Gastroesophageal sphincter (tissue), 4 donors: ENCODE results near the gene BRSK1. TPM values are rescaled to one million over a fixed set of nuclear protein-coding genes. Genes with fewer than 3 reads are reported as not detected.
A peak's percentile ranks its signal among the peaks of the same experiment; 100 is the strongest.

Source experiments
- ATAC-seq: fragments of 150-250 bp; one replicate; pipeline ENCODE4 v1.9.1; 2016; ENCODE audit warnings: mild to moderate bottlenecking, moderate library complexity
- H3K27ac ChIP-seq, 4 donors: fragments of 200-600 bp; sonication (generic) in 3 of 4; 1 replicate in 3 of 4; 2 replicates in 1 of 4; pipeline ENCODE4 v1.5.1; 2016 to 2019
- H3K27me3 ChIP-seq: fragments of 200-600 bp; sonication (generic); one replicate; pipeline ENCODE4 v1.5.1; 2019
- H3K36me3 ChIP-seq, 2 donors: fragments of 200-600 bp; sonication (generic); one replicate each; pipeline ENCODE4 v1.5.1; 2019; ENCODE audit warnings: control low read depth in 1 of 2
- H3K4me1 ChIP-seq, 3 donors: fragments of 200-600 bp; sonication (generic); 1 replicate in 2 of 3; 2 replicates in 1 of 3; pipeline ENCODE4 v1.5.1; 2016 to 2019; ENCODE audit warnings: control low read depth in 2 of 3
- H3K4me3 ChIP-seq, 2 donors: fragments of 200-600 bp; sonication (generic); one replicate each; pipeline ENCODE4 v1.5.1; 2019; ENCODE audit warnings: mild to moderate bottlenecking in 1 of 2, moderate library complexity in 1 of 2
- H3K9me3 ChIP-seq, 3 donors: fragments of 200-600 bp; sonication (generic); one replicate each; pipeline ENCODE4 v1.5.1; 2017 to 2019; ENCODE audit warnings: control low read depth in 2 of 3
- CTCF ChIP-seq, 4 experiments: fragments of 200-600 bp in 2 of 4; fragments of 450-650 bp in 2 of 4; sonication (generic) in 1 of 4; IDR thresholded peaks; one replicate each; pipeline ENCODE4 v1.5.1; 2017 to 2019; ENCODE audit warnings: antibody characterized with exemption in 4 of 4, mild to moderate bottlenecking in 2 of 4, moderate library complexity in 2 of 4
- EP300 ChIP-seq: sonication (generic); formaldehyde crosslinking; IDR thresholded peaks from one replicate; pipeline ENCODE4 v1.6.1; 2017; ENCODE audit warnings: antibody characterized with exemption, mild to moderate bottlenecking
- POLR2A ChIP-seq, 2 donors: fragments of 450-650 bp; IDR thresholded peaks; one replicate each; pipeline ENCODE4 v1.6.1; 2017; ENCODE audit warnings: antibody characterized with exemption in 2 of 2, mild to moderate bottlenecking in 2 of 2, moderate library complexity in 1 of 2
- POLR2AphosphoS5 ChIP-seq: sonication (generic); formaldehyde crosslinking; IDR thresholded peaks from one replicate; pipeline ENCODE4 v1.6.1; 2017; ENCODE audit warnings: antibody characterized with exemption
- WGBS, 2 donors: methylation state at CpG; one replicate each; pipeline ENCODE4 v1.1.5; 2018; ENCODE audit warnings: low coverage in 1 of 2; 5-methylcytosine and 5-hydroxymethylcytosine counted together
- total RNA-seq, 4 donors: library from RNA; depleted of rRNA; stranded (reverse); fragments of >200 nt; gene quantifications; one replicate each; pipeline ENCODE4 v1.1.0, GENCODE V29; 2016

Gene BRSK1
- total RNA-seq, 4 donors from 2014 or later: 4.0 to 19.8 (median 8.8) TPM

GRCh38 chr19:55302318-55302703 lies 18.5 kb downstream of the BRSK1 start:
- H3K27me3 ChIP-seq: no peaks in the 10 kb centered on the region
- H3K4me1 ChIP-seq: peaks cover 0 to 11% (median 5%) of the 10 kb centered on the region in 3 donors
- WGBS, 2 donors: 70 to 73% methylated on average over 3 to 11 of the region's 12 CpGs
- ATAC-seq: no peak
- no peaks in the 10 kb centered on the region for H3K9me3 ChIP-seq
- peak overlapping the region in 1 of 4 donors; percentile 19 for H3K27ac ChIP-seq
- TF ChIP-seq POLR2AphosphoS5 (no peak), POLR2A (IDR thresholded peaks at IDR 0.05) (no peak), EP300 (no peak)
- H3K4me3 ChIP-seq: no peak overlapping the region
- peaks cover 0 to 66% of the 10 kb centered on the region in 2 donors for H3K36me3 ChIP-seq

- H3K27ac ChIP-seq: no peak overlapping the region
- H3K36me3 ChIP-seq: peaks cover 0 to 67% of the 10 kb centered on the region in 2 donors
- no peaks in the 10 kb centered on the region for H3K27me3 ChIP-seq
- no peak for ATAC-seq
- H3K9me3 ChIP-seq: no peaks in the 10 kb centered on the region
- H3K4me1 ChIP-seq: peaks cover 0 to 11% (median 5%) of the 10 kb centered on the region in 3 donors
- no CpG with 5 or more reads among the region's 11 CpGs for WGBS, 2 donors
- no peak overlapping the region for H3K4me3 ChIP-seq
- TF ChIP-seq EP300 (no peak), POLR2AphosphoS5 (no peak), POLR2A (IDR thresholded peaks at IDR 0.05) (no peak), CTCF (IDR thresholded peaks at IDR 0.05) (no peak)
Observed at GRCh38 chr19:55303477-55303876, 19.7 kb downstream of the BRSK1 start.

- Histone ChIP-seq H3K9me3 (no peaks in the 10 kb centered on the region), H3K4me3 (no peak overlapping the region), H3K36me3 (peaks cover 0 to 70% of the 10 kb centered on the region in 2 donors), H3K27ac (no peak overlapping the region), H3K27me3 (no peaks in the 10 kb centered on the region), H3K4me1 (peaks cover 0 to 11% (median 5%) of the 10 kb centered on the region in 3 donors)
- WGBS, 2 donors: 80 to 84% methylated on average over 1 to 5 of the region's 39 CpGs
- ATAC-seq: no peak
- TF ChIP-seq POLR2AphosphoS5: no peak
- no peak for TF ChIP-seq POLR2A (IDR thresholded peaks at IDR 0.05)
- no peak for TF ChIP-seq CTCF (IDR thresholded peaks at IDR 0.05)
- TF ChIP-seq EP300: no peak
Observed at GRCh38 chr19:55304279-55304978, 20.6 kb downstream of the BRSK1 start.

- Histone ChIP-seq H3K27me3 (no peaks in the 10 kb centered on the region), H3K4me3 (no peak overlapping the region), H3K9me3 (no peaks in the 10 kb centered on the region), H3K27ac (no peak overlapping the region), H3K36me3 (peaks cover 0 to 74% of the 10 kb centered on the region in 2 donors), H3K4me1 (peaks cover 0 to 11% (median 5%) of the 10 kb centered on the region in 3 donors)
- 80% methylated on average over 1 of the region's 14 CpGs; no CpG with 5 or more reads in 1 of the 2 donors for WGBS, 2 donors
- TF ChIP-seq CTCF (IDR thresholded peaks at IDR 0.05): no peak
- TF ChIP-seq POLR2AphosphoS5: no peak
- TF ChIP-seq EP300: no peak
- no peak for TF ChIP-seq POLR2A (IDR thresholded peaks at IDR 0.05)
- ATAC-seq: no peak
Observed at GRCh38 chr19:55304980-55305379, 21.2 kb downstream of the BRSK1 start.

- TF ChIP-seq POLR2A (IDR thresholded peaks at IDR 0.05) (no peak), CTCF (IDR thresholded peaks at IDR 0.05) (no peak), POLR2AphosphoS5 (no peak), EP300 (no peak)
- Histone ChIP-seq H3K27ac (no peak overlapping the region), H3K9me3 (no peaks in the 10 kb centered on the region), H3K27me3 (no peaks in the 10 kb centered on the region), H3K36me3 (peaks cover 0 to 76% of the 10 kb centered on the region in 2 donors), H3K4me3 (no peak overlapping the region), H3K4me1 (peaks cover 0 to 11% (median 5%) of the 10 kb centered on the region in 3 donors)
- ATAC-seq: peak; percentile 46
- 57 to 79% methylated on average over 6 to 7 of the region's 9 CpGs for WGBS, 2 donors
Observed at GRCh38 chr19:55305491-55305890, 21.7 kb downstream of the BRSK1 start.
